CD4-positive, alpha-beta T cell treated with Interleukin-21 for 1 hour (primary cell): ENCODE results near the gene PTPDC1.

Experiments used
- DNase-seq: peaks from one replicate; pipeline ENCODE4 v3.0.0-alpha.2; 2020

The PTPDC1 gene

GRCh38 chr9:94142353-94142752 lies 58.1 kb downstream of the PTPDC1 start:
- DNase-seq: no peak

GRCh38 chr9:94144394-94144793 lies 60.1 kb downstream of the PTPDC1 start:
- DNase-seq: no peak

GRCh38 chr9:94145640-94146039 lies 61.4 kb downstream of the PTPDC1 start:
- DNase-seq: no peak

GRCh38 chr9:94147776-94148175 lies 63.5 kb downstream of the PTPDC1 start:
- no peak for DNase-seq

- no peak for DNase-seq
Measured at GRCh38 chr9:94148419-94148818, 64.2 kb downstream of the PTPDC1 start.

- DNase-seq: no peak
Measured at GRCh38 chr9:94149696-94150095, 65.4 kb downstream of the PTPDC1 start.

GRCh38 chr9:94150279-94150828 lies 66.1 kb downstream of the PTPDC1 start:
- DNase-seq: no peak

GRCh38 chr9:94150890-94151650 lies 66.8 kb downstream of the PTPDC1 start:
- no peak for DNase-seq

GRCh38 chr9:94153905-94154304 lies 69.6 kb downstream of the PTPDC1 start:
- no peak for DNase-seq

- no peak for DNase-seq
Measured at GRCh38 chr9:94156348-94157049, 72.2 kb downstream of the PTPDC1 start.

GRCh38 chr9:94157050-94157801 lies 73.0 kb downstream of the PTPDC1 start:
- no peak for DNase-seq
